ENCODE measurements around the gene ACTR3.

Gene ACTR3

DNA sequence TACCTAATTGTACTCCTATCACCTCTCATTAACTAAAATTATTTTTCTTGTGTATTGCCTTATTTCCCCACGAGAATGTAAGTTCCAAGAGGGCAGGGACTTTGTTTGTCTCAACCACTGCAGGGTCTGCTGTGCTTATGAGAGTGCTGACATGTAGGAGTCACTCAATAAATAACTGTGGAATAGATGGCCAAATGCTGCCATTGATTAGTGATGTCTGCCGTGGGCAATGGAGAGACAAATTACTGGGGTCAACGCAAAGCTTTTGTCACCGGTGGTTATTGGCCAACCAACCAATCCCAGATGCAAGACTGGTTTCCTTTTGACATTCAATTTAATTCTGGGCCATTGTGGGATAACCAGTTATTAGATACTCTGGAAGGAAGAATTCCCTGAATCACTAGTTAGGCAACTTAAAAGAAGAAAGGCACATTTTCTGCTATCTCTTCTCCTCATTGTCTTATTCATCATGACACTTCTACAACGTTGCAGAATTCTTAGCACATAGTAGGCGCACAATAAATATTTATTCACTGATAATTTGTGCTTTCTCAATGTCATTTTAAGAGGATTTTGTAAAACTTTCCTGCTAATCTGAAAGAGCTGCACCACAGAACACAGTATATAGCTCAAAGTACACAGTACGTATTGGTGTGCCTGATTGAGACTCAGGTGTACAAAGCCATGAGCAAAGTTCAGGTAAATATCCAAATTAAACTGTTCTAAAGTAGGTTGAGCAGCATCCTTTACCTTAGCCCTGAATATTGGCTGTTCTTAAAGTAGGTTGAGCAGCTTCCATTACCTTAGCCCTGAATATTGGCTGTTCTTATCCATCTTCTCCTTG is 95.9 kb downstream of the ACTR3 start:
- TF ChIP-seq, protein P1, sequence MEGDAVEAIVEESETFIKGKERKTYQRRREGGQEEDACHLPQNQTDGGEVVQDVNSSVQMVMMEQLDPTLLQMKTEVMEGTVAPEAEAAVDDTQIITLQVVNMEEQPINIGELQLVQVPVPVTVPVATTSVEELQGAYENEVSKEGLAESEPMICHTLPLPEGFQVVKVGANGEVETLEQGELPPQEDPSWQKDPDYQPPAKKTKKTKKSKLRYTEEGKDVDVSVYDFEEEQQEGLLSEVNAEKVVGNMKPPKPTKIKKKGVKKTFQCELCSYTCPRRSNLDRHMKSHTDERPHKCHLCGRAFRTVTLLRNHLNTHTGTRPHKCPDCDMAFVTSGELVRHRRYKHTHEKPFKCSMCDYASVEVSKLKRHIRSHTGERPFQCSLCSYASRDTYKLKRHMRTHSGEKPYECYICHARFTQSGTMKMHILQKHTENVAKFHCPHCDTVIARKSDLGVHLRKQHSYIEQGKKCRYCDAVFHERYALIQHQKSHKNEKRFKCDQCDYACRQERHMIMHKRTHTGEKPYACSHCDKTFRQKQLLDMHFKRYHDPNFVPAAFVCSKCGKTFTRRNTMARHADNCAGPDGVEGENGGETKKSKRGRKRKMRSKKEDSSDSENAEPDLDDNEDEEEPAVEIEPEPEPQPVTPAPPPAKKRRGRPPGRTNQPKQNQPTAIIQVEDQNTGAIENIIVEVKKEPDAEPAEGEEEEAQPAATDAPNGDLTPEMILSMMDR (conservative IDR thresholded peaks at IDR 0.05; ENCODE audit: low read depth, low read length): no peak
- H3K4me1 ChIP-seq (ENCODE audit: low read depth, poor library complexity, severe bottlenecking): no peaks in the 10 kb centered on the region

DNA sequence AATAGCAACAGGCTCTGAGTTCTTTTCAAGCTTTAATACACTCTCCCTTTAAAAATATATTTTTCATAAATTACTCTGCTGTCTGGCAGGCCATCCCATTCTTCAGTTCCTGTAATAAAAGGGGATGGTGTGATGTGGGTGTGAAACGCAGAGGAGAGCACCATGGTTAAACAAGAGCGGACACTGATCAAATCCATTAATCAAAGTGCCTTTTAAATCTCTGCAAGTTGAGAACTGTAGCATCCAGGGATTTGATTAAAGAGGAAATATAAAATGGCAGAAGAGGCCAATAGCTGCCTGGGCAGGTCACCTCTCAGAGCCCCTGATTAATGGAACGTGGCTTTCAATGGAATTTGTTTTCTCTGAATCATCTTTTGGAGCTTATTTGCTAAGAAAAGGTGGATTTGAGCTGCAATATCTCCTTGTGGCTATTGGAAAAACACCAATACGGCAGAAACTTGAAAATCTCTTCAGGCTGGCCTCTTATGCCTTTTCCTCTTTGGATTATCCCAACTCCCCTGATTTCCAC is 96.9 kb downstream of the ACTR3 start:
- H2AFZ ChIP-seq (ENCODE audit: low read depth): no peak overlapping the region
- H3K4me1 ChIP-seq (ENCODE audit: low read depth, poor library complexity, severe bottlenecking): no peaks in the 10 kb centered on the region
- H3K27me3 ChIP-seq (ENCODE audit: insufficient read depth, low read depth): no peaks in the 10 kb centered on the region
- no peaks in the 10 kb centered on the region for H3K36me3 ChIP-seq (ENCODE audit: insufficient read depth)
- no peaks in the 10 kb centered on the region for H3K79me2 ChIP-seq (ENCODE audit: insufficient read depth, low read depth)
- no peak overlapping the region for H3K9ac ChIP-seq
- H3K4me2 ChIP-seq: no peak overlapping the region
- H3K4me3 ChIP-seq (IDR thresholded peaks at IDR 0.05; ENCODE audit: insufficient read depth, low read depth, low read length): no peak overlapping the region
- TF ChIP-seq, protein P1 (conservative IDR thresholded peaks at IDR 0.05; ENCODE audit: low read depth, low read length): no peak
- no peak overlapping the region for H3K27ac ChIP-seq
- no peaks in the 10 kb centered on the region for H4K20me1 ChIP-seq (ENCODE audit: insufficient read depth)

More for the DNA sequence above, 95.9 kb downstream of the ACTR3 start:
- no peaks in the 10 kb centered on the region for H3K79me2 ChIP-seq (ENCODE audit: insufficient read depth, low read depth)
- no peak overlapping the region for H3K27ac ChIP-seq
- H3K9ac ChIP-seq: no peak overlapping the region
- no peaks in the 10 kb centered on the region for H3K27me3 ChIP-seq (ENCODE audit: insufficient read depth, low read depth)
- no peak overlapping the region for H3K4me2 ChIP-seq
- no peaks in the 10 kb centered on the region for H3K36me3 ChIP-seq (ENCODE audit: insufficient read depth)
- no peak overlapping the region for H3K4me3 ChIP-seq (IDR thresholded peaks at IDR 0.05; ENCODE audit: insufficient read depth, low read depth, low read length)
- no peaks in the 10 kb centered on the region for H4K20me1 ChIP-seq (ENCODE audit: insufficient read depth)
- H2AFZ ChIP-seq (ENCODE audit: low read depth): no peak overlapping the region

DNA sequence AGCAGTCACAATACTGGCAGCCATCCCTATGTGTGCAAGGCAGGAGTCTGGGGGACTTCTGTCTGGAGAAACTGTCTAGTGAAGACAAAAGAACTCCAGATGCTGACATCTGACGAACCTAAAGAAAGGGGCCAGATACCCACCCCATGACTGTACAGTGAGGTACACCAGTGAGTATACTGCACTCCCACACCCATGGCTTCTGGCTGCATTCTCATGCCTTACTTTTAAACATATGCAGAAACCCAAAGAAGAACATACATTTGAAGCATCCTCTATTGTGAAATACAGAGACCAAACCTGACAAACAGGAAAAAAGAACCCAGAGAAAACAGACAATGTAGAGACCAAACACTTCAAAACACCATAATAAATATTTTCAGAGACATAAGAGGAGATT is 102.2 kb downstream of the ACTR3 start:
- Histone ChIP-seq H3K4me3 (IDR thresholded peaks at IDR 0.05; ENCODE audit: insufficient read depth, low read depth, low read length) (no peak overlapping the region), H3K36me3 (ENCODE audit: insufficient read depth) (no peaks in the 10 kb centered on the region), H3K4me2 (no peak overlapping the region), H4K20me1 (ENCODE audit: insufficient read depth) (no peaks in the 10 kb centered on the region), H3K79me2 (ENCODE audit: insufficient read depth, low read depth) (no peaks in the 10 kb centered on the region), H3K27ac (no peak overlapping the region), H3K4me1 (ENCODE audit: low read depth, poor library complexity, severe bottlenecking) (no peaks in the 10 kb centered on the region), H3K9ac (no peak overlapping the region), H3K27me3 (ENCODE audit: insufficient read depth, low read depth) (no peaks in the 10 kb centered on the region), H2AFZ (ENCODE audit: low read depth) (no peak overlapping the region)
- TF ChIP-seq, protein P1 (conservative IDR thresholded peaks at IDR 0.05; ENCODE audit: low read depth, low read length): no peak

DNA sequence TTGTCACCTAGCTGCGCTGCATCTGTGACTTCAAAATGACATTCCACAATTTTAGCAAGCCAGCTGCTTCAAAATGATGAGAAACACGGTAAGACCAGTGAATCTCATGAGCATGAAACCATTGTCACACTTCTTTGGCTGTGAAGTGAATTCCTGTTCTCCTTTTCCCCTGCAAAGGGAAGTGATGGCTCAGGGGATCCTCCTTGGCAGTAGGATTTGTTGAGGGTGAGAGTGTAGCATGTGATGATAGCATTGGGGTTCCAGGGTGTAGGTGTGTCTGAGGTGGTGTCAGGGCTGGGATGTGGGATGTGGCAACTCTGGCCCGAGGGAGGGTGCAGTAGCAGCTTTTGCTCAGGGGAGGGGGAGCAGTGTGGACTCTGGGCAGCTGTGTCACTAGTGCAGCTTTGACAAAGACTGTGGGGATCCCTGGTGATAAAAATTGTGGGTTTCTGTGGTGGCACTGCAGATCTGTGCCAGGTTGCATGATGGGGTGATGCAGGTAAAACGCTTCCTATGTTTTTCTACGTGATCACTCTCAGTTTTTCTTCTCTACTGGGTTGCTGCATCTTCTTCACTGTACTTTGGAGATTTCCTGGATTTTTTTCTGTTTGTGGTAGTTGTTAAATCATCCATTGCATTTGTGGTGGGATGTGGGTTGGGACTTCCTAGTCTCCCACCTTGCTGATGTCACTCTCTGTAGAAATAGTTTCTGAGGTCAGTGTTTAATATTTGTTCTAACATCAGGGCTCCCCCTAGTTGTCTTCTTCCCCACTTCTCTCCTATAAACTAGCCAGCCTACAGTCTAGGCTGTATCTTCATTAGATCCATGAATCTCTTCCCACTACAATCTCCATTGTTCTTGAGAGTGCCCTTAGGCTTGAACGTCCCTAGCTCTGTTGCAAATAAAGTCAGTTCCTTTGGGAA is 107.0 kb downstream of the ACTR3 start:
- no peaks in the 10 kb centered on the region for H3K4me1 ChIP-seq (ENCODE audit: low read depth, poor library complexity, severe bottlenecking)
- H3K9ac ChIP-seq: no peak overlapping the region
- no peaks in the 10 kb centered on the region for H3K36me3 ChIP-seq (ENCODE audit: insufficient read depth)
- H3K4me2 ChIP-seq: no peak overlapping the region
- H3K27me3 ChIP-seq (ENCODE audit: insufficient read depth, low read depth): no peaks in the 10 kb centered on the region
- H4K20me1 ChIP-seq (ENCODE audit: insufficient read depth): no peaks in the 10 kb centered on the region
- no peak overlapping the region for H2AFZ ChIP-seq (ENCODE audit: low read depth)
- H3K79me2 ChIP-seq (ENCODE audit: insufficient read depth, low read depth): no peaks in the 10 kb centered on the region
- TF ChIP-seq, protein P1 (conservative IDR thresholded peaks at IDR 0.05; ENCODE audit: low read depth, low read length): no peak
- no peak overlapping the region for H3K4me3 ChIP-seq (IDR thresholded peaks at IDR 0.05; ENCODE audit: insufficient read depth, low read depth, low read length)
- H3K27ac ChIP-seq: no peak overlapping the region

Measured in KMS-11 (cell line).